Hepatocyte (in vitro differentiated cells): ENCODE measurements around the gene RNASE11. TPM values are rescaled to one million over a fixed set of nuclear protein-coding genes. Genes with fewer than 3 reads are reported as not detected.

Source experiments
- DNase-seq: peaks from one replicate; pipeline ENCODE4 v3.0.0-alpha.2; 2016; ENCODE audit warnings: low spot score
- H2AFZ ChIP-seq: fragments of 200-600 bp; sonication (generic); 2 replicates; pipeline ENCODE4 v1.6.0; 2016; ENCODE audit warnings: antibody characterized with exemption, mild to moderate bottlenecking
- H3K27ac ChIP-seq: fragments of 200-600 bp; sonication (generic); 2 replicates; pipeline ENCODE4 v1.5.1; 2016; ENCODE audit warnings: mild to moderate bottlenecking
- H3K27me3 ChIP-seq: fragments of 200-600 bp; sonication (generic); 2 replicates; pipeline ENCODE4 v1.6.1; 2016
- H3K36me3 ChIP-seq: fragments of 200-600 bp; sonication (generic); replicated peaks from 2 replicates; pipeline ENCODE4 v1.5.1; 2016; ENCODE audit warnings: low read depth; ENCODE audit not compliant: insufficient read depth
- H3K4me1 ChIP-seq: fragments of 200-600 bp; sonication (generic); 2 replicates; pipeline ENCODE4 v1.5.1; 2016; ENCODE audit warnings: mild to moderate bottlenecking, moderate library complexity; ENCODE audit not compliant: insufficient read depth
- H3K4me2 ChIP-seq: fragments of 200-600 bp; sonication (generic); 2 replicates; pipeline ENCODE4 v1.6.0; 2016
- H3K4me3 ChIP-seq: fragments of 200-600 bp; sonication (generic); 2 replicates; pipeline ENCODE4 v1.5.1; 2016; ENCODE audit warnings: mild to moderate bottlenecking
- H3K79me2 ChIP-seq: fragments of 200-600 bp; sonication (generic); 2 replicates; pipeline ENCODE4 v1.6.0; 2017; ENCODE audit warnings: mild to moderate bottlenecking
- H3K9me2 ChIP-seq: fragments of 200-600 bp; sonication (generic); replicated peaks from 2 replicates; pipeline ENCODE4 v1.6.0; 2017; ENCODE audit warnings: mild to moderate bottlenecking; ENCODE audit not compliant: insufficient read depth
- H3K9me3 ChIP-seq: fragments of 200-600 bp; sonication (generic); 2 replicates; pipeline ENCODE4 v1.5.1; 2016; ENCODE audit warnings: low read depth, mild to moderate bottlenecking
- H4K20me1 ChIP-seq: fragments of 200-600 bp; sonication (generic); 2 replicates; pipeline ENCODE4 v1.6.0; 2016; ENCODE audit warnings: mild to moderate bottlenecking; ENCODE audit not compliant: insufficient read depth, poor library complexity, severe bottlenecking
- CTCF ChIP-seq: fragments of 200-600 bp; sonication (generic); IDR thresholded peaks from 2 replicates; pipeline ENCODE4 v1.5.1; 2016; ENCODE audit warnings: antibody characterized with exemption, mild to moderate bottlenecking; ENCODE audit not compliant: poor library complexity
- EZH2 ChIP-seq: fragments of 200-600 bp; sonication (generic); IDR thresholded peaks from 2 replicates; pipeline ENCODE4 v1.6.1; 2016; ENCODE audit warnings: antibody characterized with exemption, mild to moderate bottlenecking, borderline replicate concordance
- EZH2phosphoT487 ChIP-seq: fragments of 200-600 bp; sonication (generic); IDR thresholded peaks from one replicate; pipeline ENCODE4 v1.6.1; 2018; ENCODE audit warnings: antibody characterized with exemption, mild to moderate bottlenecking, low read depth, moderate library complexity; ENCODE audit not compliant: unreplicated experiment, severe bottlenecking
- WGBS: methylation state at CpG from one replicate; pipeline ENCODE4 v1.1.6; 2016; ENCODE audit warnings: low lambda C conversion rate; ENCODE audit errors: missing lambda C conversion rate; 5-methylcytosine and 5-hydroxymethylcytosine counted together
- polyA plus RNA-seq: library from polyadenylated mRNA; unstranded; fragments of >200 nt; fragmentation: Nextera tagmentation; extraction: Ambion mirVana; gene quantifications from 2 replicates; pipeline ENCODE4 v1.2.1, GENCODE V29; 2016
- total RNA-seq: library from RNA; depleted of rRNA; stranded (reverse); fragments of >200 nt; gene quantifications from 2 replicates; pipeline ENCODE4 v1.2.3, GENCODE V29; 2014

Gene RNASE11
- total and polyA plus RNA-seq, 2 experiments from 2014 or later: not detected

DNA sequence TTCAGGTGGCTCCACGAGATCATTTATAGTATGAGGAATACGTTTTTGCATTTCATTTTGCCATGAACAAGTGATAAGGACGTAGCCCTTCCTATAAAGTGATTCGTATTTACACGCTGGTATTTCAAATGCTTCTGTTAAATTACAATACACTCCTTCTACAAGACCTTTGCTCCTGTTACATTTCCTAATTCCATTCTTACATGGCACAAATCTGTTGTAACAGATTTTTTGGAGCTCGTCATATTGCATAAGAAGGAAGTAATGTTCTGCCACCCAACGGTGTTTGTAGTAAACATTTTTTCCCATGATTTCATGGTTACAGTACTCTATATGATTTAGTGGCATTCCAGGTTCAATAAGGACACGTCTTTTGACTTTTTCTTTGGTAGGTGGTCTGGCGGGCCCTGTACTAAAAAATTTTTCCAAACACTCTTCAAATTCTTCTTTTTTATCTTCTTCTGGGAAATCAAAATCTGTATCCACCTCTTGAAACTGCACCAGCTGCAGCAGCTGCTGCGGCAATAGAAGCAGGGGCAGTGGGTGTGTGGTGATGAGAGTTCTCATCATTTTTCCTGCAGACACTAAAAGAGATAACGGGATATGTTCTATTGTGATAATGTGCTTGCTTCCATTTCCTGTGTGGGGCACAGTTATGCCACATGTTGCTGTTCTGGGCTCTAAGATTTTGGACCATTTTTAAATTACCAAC lies 31.1 kb downstream of the RNASE11 start:
- H3K4me1 ChIP-seq: no peaks in the 10 kb centered on the region
- H3K27ac ChIP-seq: no peak overlapping the region
- no peaks in the 10 kb centered on the region for H3K9me2 ChIP-seq
- H3K4me3 ChIP-seq: no peak overlapping the region
- no peak overlapping the region for H2AFZ ChIP-seq
- H4K20me1 ChIP-seq: no peaks in the 10 kb centered on the region
- DNase-seq: no peak
- H3K9me3 ChIP-seq: no peaks in the 10 kb centered on the region
- TF ChIP-seq CTCF: no peak
- TF ChIP-seq EZH2phosphoT487: no peak
- no peak for TF ChIP-seq EZH2
- H3K79me2 ChIP-seq: no peaks in the 10 kb centered on the region
- WGBS: 87% methylated on average over 11 of the region's 11 CpGs
- no peaks in the 10 kb centered on the region for H3K36me3 ChIP-seq
- no peak overlapping the region for H3K4me2 ChIP-seq
- no peaks in the 10 kb centered on the region for H3K27me3 ChIP-seq

DNA sequence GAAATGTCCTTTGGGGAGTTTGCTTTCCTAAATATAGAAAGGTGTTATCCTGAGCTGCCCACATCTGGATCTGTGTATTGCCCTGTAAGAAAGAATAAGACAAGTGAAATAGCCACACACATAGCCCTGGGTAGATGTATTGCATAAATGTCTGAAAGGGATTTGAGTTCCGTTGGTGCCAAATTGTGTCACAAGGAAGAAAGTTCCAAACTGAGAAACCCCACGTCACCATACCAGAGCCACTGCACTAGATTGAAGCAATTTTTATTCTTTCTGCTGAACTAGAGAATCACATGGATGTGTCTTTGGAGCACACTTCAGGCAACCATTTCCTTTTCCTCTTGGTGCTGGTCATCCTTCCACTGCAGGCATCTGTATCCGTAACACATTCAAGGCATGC lies 32.0 kb downstream of the RNASE11 start:
- H2AFZ ChIP-seq: no peak overlapping the region
- no peak overlapping the region for H3K4me2 ChIP-seq
- no peak overlapping the region for H3K27ac ChIP-seq
- no peak for TF ChIP-seq CTCF
- no peak for TF ChIP-seq EZH2
- no peak for TF ChIP-seq EZH2phosphoT487
- no peaks in the 10 kb centered on the region for H3K9me3 ChIP-seq
- 95% methylated on average over 3 of the region's 3 CpGs for WGBS
- H3K4me3 ChIP-seq: no peak overlapping the region
- no peaks in the 10 kb centered on the region for H3K79me2 ChIP-seq
- H3K4me1 ChIP-seq: no peaks in the 10 kb centered on the region
- no peaks in the 10 kb centered on the region for H4K20me1 ChIP-seq
- H3K9me2 ChIP-seq: no peaks in the 10 kb centered on the region
- DNase-seq: no peak
- no peaks in the 10 kb centered on the region for H3K27me3 ChIP-seq
- no peaks in the 10 kb centered on the region for H3K36me3 ChIP-seq

- Histone ChIP-seq H3K4me1 (no peaks in the 10 kb centered on the region), H3K4me2 (no peak overlapping the region), H3K27me3 (no peaks in the 10 kb centered on the region), H4K20me1 (no peaks in the 10 kb centered on the region), H3K4me3 (no peak overlapping the region), H2AFZ (no peak overlapping the region), H3K79me2 (no peaks in the 10 kb centered on the region), H3K9me2 (no peaks in the 10 kb centered on the region), H3K9me3 (no peaks in the 10 kb centered on the region), H3K36me3 (no peaks in the 10 kb centered on the region), H3K27ac (no peak overlapping the region)
- DNase-seq: no peak
- TF ChIP-seq CTCF (no peak), EZH2phosphoT487 (no peak), EZH2 (no peak)
These were observed 34.8 kb downstream of the RNASE11 start for GRCh38 chr14:20553024-20553423.
